HCT116 (cell line): ENCODE results near the gene RAB25. TPM values are rescaled to one million over a fixed set of nuclear protein-coding genes. Genes with fewer than 3 reads are reported as not detected.

Source experiments
- ATAC-seq: fragments of 200-7000 bp; cut with Tn5 transposase; 2 replicates; pipeline ENCODE4 v1.9.1; 2020; ENCODE audit warnings: mild to moderate bottlenecking, moderate library complexity
- BruUV-seq: library from RNA; stranded (reverse); fragments of 400-500 nt; replicated peaks from 2 replicates; lab custom pipeline; 2021; lab: Mats Ljungman, UMichigan
- CTCF ChIA-PET: fragments of 300-600 bp; sonication (Branson Sonifier 250); formaldehyde crosslinking; loops from one replicate; lab custom pipeline; 2021; ENCODE audit warnings: antibody characterized with exemption; lab: Charles Lee
- POLR2A ChIA-PET: fragments of 300-600, 350-600 bp; sonication (Branson Sonifier 250); formaldehyde crosslinking; loops from one replicate; lab custom pipeline; 2021; ENCODE audit warnings: antibody characterized with exemption; lab: Charles Lee
- RAD21 ChIA-PET, 2 experiments: fragments of 300-600 bp; sonication (Branson Sonifier 250); formaldehyde crosslinking; loops; one replicate each; lab custom pipeline; 2023; ENCODE audit warnings: low total read pairs in 2 of 2; ENCODE audit not compliant: uncharacterized antibody in 2 of 2, unreplicated experiment in 2 of 2, low non-redundant PET in 1 of 2; lab: Charles Lee
- DNase-seq: peaks from one replicate; pipeline ENCODE4 v3.0.0-alpha.2; 2010; ENCODE audit warnings: low read depth, low spot score
- H2AFZ ChIP-seq: fragments of 200-600 bp; shearing (Covaris generic), sonication (generic); 2 replicates; pipeline ENCODE4 v1.6.1; 2017; ENCODE audit warnings: low read depth, mixed run types, mixed read lengths, antibody characterized with exemption, low read length; ENCODE audit not compliant: poor library complexity, severe bottlenecking
- H3K27ac ChIP-seq: 2 replicates; pipeline ENCODE4 v1.5.1; 2012; ENCODE audit warnings: low read depth, low read length
- H3K27me3 ChIP-seq: fragments of 200-600 bp; sonication (generic); 2 replicates; pipeline ENCODE4 v1.6.1; 2016; ENCODE audit warnings: mixed run types, low read length, mixed read lengths; ENCODE audit not compliant: insufficient read depth
- H3K36me3 ChIP-seq, 2 experiments: fragments of 200-500 bp in 1 of 2; fragments of 200-600 bp in 1 of 2; sonication (Bioruptor generic) in 1 of 2; sonication (generic) in 1 of 2; 2 replicates each; pipeline versions ENCODE4 v1.5.1 to v1.6.1; 2014 to 2016; ENCODE audit warnings: low read length in 2 of 2, inconsistent platforms in 1 of 2, mixed read lengths in 1 of 2, mixed run types in 1 of 2; ENCODE audit not compliant: insufficient read depth in 2 of 2, control insufficient read depth in 1 of 2
- H3K4me1 ChIP-seq, 2 experiments: fragments of 200-600 bp in 1 of 2; sonication (generic) in 1 of 2; 2 replicates each; pipeline versions ENCODE4 v1.5.1 to v1.6.1; 2012 to 2017; ENCODE audit warnings: low read length in 2 of 2, inconsistent platforms in 1 of 2, mild to moderate bottlenecking in 1 of 2, mixed read lengths in 1 of 2, mixed run types in 1 of 2, moderate library complexity in 1 of 2; ENCODE audit not compliant: insufficient read depth in 2 of 2, control insufficient read depth in 1 of 2
- H3K4me2 ChIP-seq: fragments of 200-600 bp; sonication (generic); 2 replicates; pipeline ENCODE4 v1.6.1; 2017; ENCODE audit warnings: mixed run types, low read length, mixed read lengths
- H3K4me3 ChIP-seq, 2 experiments: fragments of 200-600 bp in 1 of 2; sonication (generic) in 1 of 2; replicated peaks in 1 of 2; 2 replicates each; pipeline ENCODE4 v1.5.1; 2011 to 2016; ENCODE audit warnings: low read length in 2 of 2, control low read depth in 1 of 2, low read depth in 1 of 2, mild to moderate bottlenecking in 1 of 2, mixed read lengths in 1 of 2, mixed run types in 1 of 2
- H3K79me2 ChIP-seq: fragments of 200-600 bp; sonication (generic); 2 replicates; pipeline ENCODE4 v1.6.1; 2017; ENCODE audit warnings: mild to moderate bottlenecking, mixed run types, low read length, moderate library complexity, mixed read lengths; ENCODE audit not compliant: insufficient read depth
- H3K9ac ChIP-seq: fragments of 200-600 bp; sonication (generic); 2 replicates; pipeline ENCODE4 v1.6.1; 2016; ENCODE audit warnings: low read length, mixed read lengths
- H3K9me2 ChIP-seq: fragments of 200-600 bp; sonication (generic), shearing (Covaris generic); 2 replicates; pipeline ENCODE4 v1.6.1; 2017; ENCODE audit warnings: mixed run types, mild to moderate bottlenecking, moderate library complexity; ENCODE audit not compliant: insufficient read depth
- H3K9me3 ChIP-seq, 2 experiments: fragments of 200-500 bp in 1 of 2; fragments of 200-600 bp in 1 of 2; sonication (Bioruptor generic) in 1 of 2; sonication (generic) in 1 of 2; 2 replicates each; pipeline ENCODE4 v1.6.1; 2014 to 2017; ENCODE audit warnings: low read length in 2 of 2, mixed read lengths in 2 of 2, inconsistent platforms in 1 of 2, low read depth in 1 of 2, mild to moderate bottlenecking in 1 of 2, mixed run types in 1 of 2, moderate library complexity in 1 of 2; ENCODE audit not compliant: control insufficient read depth in 1 of 2, insufficient read depth in 1 of 2
- H4K20me1 ChIP-seq: fragments of 200-600 bp; sonication (generic), shearing (Covaris generic); 2 replicates; pipeline ENCODE4 v1.6.1; 2017; ENCODE audit warnings: mixed run types, mild to moderate bottlenecking, moderate library complexity; ENCODE audit not compliant: insufficient read depth
- CEBPB ChIP-seq: IDR thresholded peaks from 2 replicates; pipeline ENCODE4 v1.6.1; 2012; ENCODE audit warnings: low read depth
- EZH2 ChIP-seq: fragments of 200-600 bp; sonication (generic); IDR thresholded peaks from 2 replicates; pipeline ENCODE4 v1.6.1; 2017; ENCODE audit warnings: antibody characterized with exemption, mixed run types
- EZH2phosphoT487 ChIP-seq: fragments of 200-600 bp; IDR thresholded peaks from 2 replicates; pipeline ENCODE4 v1.6.1; 2018; ENCODE audit warnings: antibody characterized with exemption, borderline replicate concordance
- FOSL1 ChIP-seq: IDR thresholded peaks from 2 replicates; pipeline ENCODE4 v1.6.1; 2012; ENCODE audit warnings: low read depth
- JUND ChIP-seq: IDR thresholded peaks from 2 replicates; pipeline ENCODE4 v1.6.1; 2012
- POLR2A ChIP-seq: IDR thresholded peaks from 2 replicates; pipeline ENCODE4 v1.7.0; 2011; ENCODE audit warnings: borderline replicate concordance; ENCODE audit not compliant: insufficient read depth, insufficient read length; ENCODE audit errors: extremely low read depth
- POLR2AphosphoS5 ChIP-seq: IDR thresholded peaks from 2 replicates; pipeline ENCODE4 v1.6.1; 2011; ENCODE audit warnings: mild to moderate bottlenecking, low read depth, low read length, moderate library complexity
- RAD21 ChIP-seq: IDR thresholded peaks from 2 replicates; pipeline ENCODE4 v1.6.1; 2012; ENCODE audit warnings: low read depth, mild to moderate bottlenecking
- REST ChIP-seq: IDR thresholded peaks from 2 replicates; pipeline ENCODE4 v1.6.1; 2012; ENCODE audit warnings: low read depth
- TCF7L2 ChIP-seq: IDR thresholded peaks from 2 replicates; pipeline ENCODE4 v1.7.0; 2011; ENCODE audit warnings: borderline replicate concordance, inconsistent platforms; ENCODE audit not compliant: insufficient read depth, insufficient read length; ENCODE audit errors: extremely low read depth
- ZBTB33 ChIP-seq: IDR thresholded peaks from 2 replicates; pipeline ENCODE4 v1.6.1; 2011; ENCODE audit warnings: mild to moderate bottlenecking, low read length, moderate library complexity; ENCODE audit not compliant: insufficient replicate concordance; ENCODE audit errors: extremely low read depth
- ZFX ChIP-seq: fragments of 450-650 bp; IDR thresholded peaks from 2 replicates; pipeline ENCODE4 v1.6.1; 2017
- ZNF274 ChIP-seq: fragments of 200-500 bp; sonication (Bioruptor generic); IDR thresholded peaks from 2 replicates; pipeline ENCODE4 v1.6.1; 2014; ENCODE audit warnings: mild to moderate bottlenecking, low read depth, low read length, inconsistent platforms
- intact Hi-C: fragments of 100-400 bp; cut with micrococcal nuclease; formaldehyde crosslinking; loops from 2 replicates; pipeline ENCODE4 v1.10.0; 2022
- total RNA-seq: library from RNA; stranded (reverse); gene quantifications from one replicate; pipeline ENCODE4 v1.2.1, GENCODE V29; 2021; ENCODE audit not compliant: unreplicated experiment

The RAB25 gene
- total RNA-seq, 1 experiment from 2014 or later: 142 TPM

- TF ChIP-seq REST (no peak), TCF7L2 (no peak), POLR2A (no peak), ZNF274 (no peak), EZH2phosphoT487 (no peak), FOSL1 (no peak)
Measured at GRCh38 chr1:156021093-156021428, 39.9 kb upstream of the RAB25 start (continued).

GRCh38 chr1:156021954-156022353, 39.0 kb upstream of the RAB25 start:
- Histone ChIP-seq H3K9me3 (no peaks in the 10 kb centered on the region), H3K36me3 (peaks cover under 1 to 13% of the 10 kb centered on the region in 2 experiments; a peak in 2 of 4 replicates), H3K27ac (no peak overlapping the region), H3K4me2 (no peak overlapping the region), H3K79me2 (peaks cover 20% of the 10 kb centered on the region), H3K9me2 (no peaks in the 10 kb centered on the region), H3K4me1 (peaks cover 9 to 20% of the 10 kb centered on the region in 2 experiments; a peak in 3 of 4 replicates), H2AFZ (no peak overlapping the region), H3K27me3 (no peaks in the 10 kb centered on the region), H3K4me3 (no peak overlapping the region), H3K9ac (no peak overlapping the region), H4K20me1 (no peaks in the 10 kb centered on the region)
- ChIA-PET POLR2A (interaction anchor here (1.1 kb wide), 1 partner anchor 10 kb away, joined by 4 read pairs; no protein-coding TSS in a partner anchor), CTCF (no interaction called here), RAD21 (no interaction called here)
- ATAC-seq: no peak
- intact Hi-C loops: loop anchor here (2.0 kb wide), 1 partner anchor 33 kb away; the partner anchor contains the start of gene LAMTOR2
- no peak for TF ChIP-seq RAD21
- TF ChIP-seq CEBPB: no peak
- TF ChIP-seq REST: no peak
- TF ChIP-seq ZFX: no peak
- TF ChIP-seq ZBTB33: no peak
- TF ChIP-seq EZH2: no peak
- no peak for TF ChIP-seq JUND
- no peak for TF ChIP-seq POLR2AphosphoS5
- TF ChIP-seq TCF7L2: no peak
- DNase-seq: no peak
- no TSS peak for BruUV-seq
